ENCODE data around the gene ZFYVE1.

- TF ChIP-seq CTCF (conservative IDR thresholded peaks at IDR 0.05) (no peak), EZH2 (IDR thresholded peaks at IDR 0.05; ENCODE audit: low read depth) (no peak)
These were observed 58.6 kb downstream of the ZFYVE1 start for GRCh38 chr14:72968316-72968715.

Data from PC-9 (cell line).